HepG2 (cell line): ENCODE results near the gene APC2. TPM values are rescaled to one million over a fixed set of nuclear protein-coding genes. Genes with fewer than 3 reads are reported as not detected.
A peak's percentile ranks its signal among the peaks of the same experiment; 100 is the strongest.

Experiments used
- BHLHE40 ChIP-seq: IDR thresholded peaks from 2 replicates; pipeline ENCODE4 v1.6.1; 2011; ENCODE audit warnings: low read length, improper control_type of control experiment
- CBX5 ChIP-seq: sonication (generic); formaldehyde crosslinking; IDR thresholded peaks from 2 replicates; pipeline ENCODE4 v1.4.0; 2020; ENCODE audit warnings: missing genetic modification reagents, borderline replicate concordance
- FOSL2 ChIP-seq: sonication (generic); formaldehyde crosslinking; IDR thresholded peaks from 2 replicates; pipeline ENCODE4 v1.4.0; 2020; ENCODE audit warnings: missing genetic modification reagents
- HDAC1 ChIP-seq: sonication (generic); formaldehyde crosslinking; IDR thresholded peaks from 2 replicates; pipeline ENCODE4 v1.5.1; 2020; ENCODE audit warnings: mild to moderate bottlenecking, missing genetic modification reagents
- HNF4A ChIP-seq: sonication (generic); formaldehyde crosslinking; IDR thresholded peaks from 2 replicates; pipeline ENCODE4 v1.4.0; 2020; ENCODE audit warnings: missing genetic modification reagents
- IRF2 ChIP-seq: IDR thresholded peaks from 2 replicates; pipeline ENCODE4 v1.6.1; 2018; ENCODE audit warnings: missing genetic modification reagents, missing compliant biosample characterization
- MTA3 ChIP-seq: sonication (generic); formaldehyde crosslinking; IDR thresholded peaks from 2 replicates; pipeline ENCODE4 v1.4.0; 2020; ENCODE audit warnings: missing genetic modification reagents
- MYPOP ChIP-seq: sonication (generic); formaldehyde crosslinking; IDR thresholded peaks from 2 replicates; pipeline ENCODE4 v1.8.1; 2023; ENCODE audit warnings: mild to moderate bottlenecking, moderate library complexity, missing genetic modification reagents
- NFKB2 ChIP-seq: sonication (generic); formaldehyde crosslinking; IDR thresholded peaks from 2 replicates; pipeline ENCODE4 v1.4.0; 2020; ENCODE audit warnings: missing genetic modification reagents, borderline replicate concordance
- POLR2A ChIP-seq, 2 experiments: IDR thresholded peaks; 2 replicates each; pipeline ENCODE4 v1.6.1; 2011; ENCODE audit warnings: low read depth in 2 of 2, low read length in 2 of 2, mild to moderate bottlenecking in 1 of 2, moderate library complexity in 1 of 2; ENCODE audit not compliant: insufficient read depth in 1 of 2
- RAD21 ChIP-seq: fragments of 450-650 bp; formaldehyde crosslinking; IDR thresholded peaks from 2 replicates; pipeline ENCODE4 v1.5.0; 2020; ENCODE audit warnings: mild to moderate bottlenecking
- TRIM24 ChIP-seq: sonication (generic); formaldehyde crosslinking; IDR thresholded peaks from 2 replicates; pipeline ENCODE4 v1.8.0; 2022; ENCODE audit warnings: mild to moderate bottlenecking, missing genetic modification reagents
- ZFP41 ChIP-seq: sonication (generic); formaldehyde crosslinking; IDR thresholded peaks from 2 replicates; pipeline ENCODE4 v1.4.0; 2020; ENCODE audit warnings: mild to moderate bottlenecking, missing genetic modification reagents, borderline replicate concordance
- ZFP91 ChIP-seq: sonication (generic); formaldehyde crosslinking; IDR thresholded peaks from 2 replicates; pipeline ENCODE4 v1.9.0; 2022; ENCODE audit warnings: missing genetic modification reagents, mild to moderate bottlenecking, borderline replicate concordance
- ZMYM4 ChIP-seq: sonication (generic); formaldehyde crosslinking; IDR thresholded peaks from 2 replicates; pipeline ENCODE4 v1.8.1; 2023; ENCODE audit warnings: mild to moderate bottlenecking, missing genetic modification reagents
- ZNF205 ChIP-seq: IDR thresholded peaks from 2 replicates; pipeline ENCODE4 v1.6.1; 2018; ENCODE audit warnings: missing biosample characterization, missing genetic modification reagents
- ZNF276 ChIP-seq: sonication (generic); formaldehyde crosslinking; IDR thresholded peaks from 2 replicates; pipeline ENCODE4 v1.4.0; 2020; ENCODE audit warnings: mild to moderate bottlenecking, low read depth, missing genetic modification reagents
- ZNF441 ChIP-seq: sonication (generic); formaldehyde crosslinking; IDR thresholded peaks from 2 replicates; pipeline ENCODE4 v1.7.0; 2021; ENCODE audit warnings: missing genetic modification reagents, borderline replicate concordance
- ZNF691 ChIP-seq: sonication (generic); formaldehyde crosslinking; IDR thresholded peaks from 2 replicates; pipeline ENCODE4 v1.4.0; 2020; ENCODE audit warnings: missing genetic modification reagents, low read depth, mild to moderate bottlenecking, borderline replicate concordance
- ZSCAN25 ChIP-seq: sonication (generic); formaldehyde crosslinking; IDR thresholded peaks from 2 replicates; pipeline ENCODE4 v1.8.0; 2022; ENCODE audit warnings: mild to moderate bottlenecking, missing genetic modification reagents
- ZSCAN31 ChIP-seq: sonication (generic); formaldehyde crosslinking; IDR thresholded peaks from 2 replicates; pipeline ENCODE4 v1.5.0; 2020; ENCODE audit warnings: low read depth, mild to moderate bottlenecking, missing genetic modification reagents
- ZXDC ChIP-seq: sonication (generic); formaldehyde crosslinking; IDR thresholded peaks from 2 replicates; pipeline ENCODE4 v1.5.0; 2020; ENCODE audit warnings: mild to moderate bottlenecking, missing genetic modification reagents
- polyA plus RNA-seq, 8 experiments: library from polyadenylated mRNA; depleted of rRNA in 3 of 8; stranded (reverse) in 7 of 8; unstranded in 1 of 8; fragments of >200 nt; fragmentation: Illumina TruSeq in 4 of 8; extraction: Trizol in 4 of 8; gene quantifications; 2 replicates each; pipeline versions ENCODE4 v1.2.1 to v1.2.3, GENCODE V29; 2011 to 2016; ENCODE audit warnings: low read depth in 4 of 8, missing spikeins in 1 of 8, mixed read lengths in 1 of 8; ENCODE audit not compliant: insufficient read depth in 1 of 8
- total RNA-seq, 5 experiments: library from RNA; depleted of rRNA; stranded (reverse); fragments of >200 nt; fragmentation: Illumina TruSeq; extraction: Trizol; gene quantifications; 2 replicates each; pipeline ENCODE4 v1.2.3, GENCODE V29; 2016; ENCODE audit warnings: low read depth in 1 of 5

Gene APC2
- total and polyA plus RNA-seq, 2 of the 13 experiments (the other 11 are each of a cell fraction or from before 2014, with no cell fraction given), result 0.08 to 0.22 TPM

GRCh38 chr19:1445185-1445931, 4.6 kb upstream of the APC2 start (continued):
- TF ChIP-seq HNF4A (CRISPR knock-in tag) (no peak), ZFP41 (CRISPR knock-in tag) (no peak), ZNF441 (CRISPR knock-in tag) (peak; percentile 74; the same call in 1 of the 2 replicates), CBX5 (CRISPR knock-in tag) (0 out of 2 replicates have a peak, but pooled peaks have one; percentile 59), ZSCAN25 (CRISPR knock-in tag) (no peak), MYPOP (0 out of 2 replicates have a peak, but pooled peaks have one; percentile 46), ZNF691 (CRISPR knock-in tag) (peak; percentile 30; the same call in 1 of the 2 replicates), ZMYM4 (CRISPR knock-in tag) (peak; percentile 49; the same call in 1 of the 2 replicates), ZXDC (CRISPR knock-in tag) (peak; percentile 84; the same call in 1 of the 2 replicates), IRF2 (CRISPR knock-in tag) (peak; percentile 36; the same call in 1 of the 2 replicates), FOSL2 (CRISPR knock-in tag) (peak; percentile 82), ZSCAN31 (CRISPR knock-in tag) (peak; percentile 84; the same call in 1 of the 2 replicates), NFKB2 (CRISPR knock-in tag) (peak; percentile 51; the same call in 1 of the 2 replicates), ZNF205 (0 out of 2 replicates have a peak, but pooled peaks have one; percentile 26), TRIM24 (CRISPR knock-in tag) (no peak), ZNF276 (CRISPR knock-in tag) (peak; percentile 35; the same call in 1 of the 2 replicates), HDAC1 (CRISPR knock-in tag) (peak; percentile 18; the same call in 1 of the 2 replicates), MTA3 (no peak), BHLHE40 (no peak), POLR2A (IDR thresholded peaks at IDR 0.05; ENCODE audit: insufficient read depth in 1 of 2, low read depth in 2 of 2, low read length in 2 of 2) (no peak), RAD21 (CRISPR knock-in tag) (peak; percentile 79), ZFP91 (peak; percentile 66)
